ENCODE measurements around the gene MOB1B.
"Not testable (repeated sequence)": the region's sequence is repeated elsewhere in the genome, so short reads cannot be mapped to it uniquely, and the experiment has no call there.

Gene MOB1B

GRCh38 chr4:71009086-71009485, 106.9 kb downstream of the MOB1B start:
- no peak for TF ChIP-seq CTCF (IDR thresholded peaks at IDR 0.05; ENCODE audit: low read depth, low read length)
- H3K4me3 ChIP-seq (replicated peaks in 1 of 2; ENCODE audit: low read depth in 2 of 2, low read length in 2 of 2) = no peak overlapping the region
- DNase-seq (ENCODE audit: low read depth in 2 of 2) = peak in 1 of 2 donors; percentile 61

- H3K4me3 ChIP-seq (replicated peaks in 1 of 2; ENCODE audit: low read depth in 2 of 2, low read length in 2 of 2) = no peak overlapping the region
- TF ChIP-seq CTCF (IDR thresholded peaks at IDR 0.05; ENCODE audit: low read depth, low read length) = peak; percentile 56
- DNase-seq (ENCODE audit: low read depth in 2 of 2) = peak; percentile 64 to 70
These were observed 107.9 kb downstream of the MOB1B start for GRCh38 chr4:71009890-71010588.

GRCh38 chr4:71011451-71011850, 109.3 kb downstream of the MOB1B start:
- H3K4me3 ChIP-seq (replicated peaks in 1 of 2; ENCODE audit: low read depth in 2 of 2, low read length in 2 of 2) = no peak overlapping the region
- TF ChIP-seq CTCF (IDR thresholded peaks at IDR 0.05; ENCODE audit: low read depth, low read length) = no peak
- DNase-seq (ENCODE audit: low read depth in 2 of 2) = no peak

GRCh38 chr4:71017391-71017790, 115.2 kb downstream of the MOB1B start:
- DNase-seq (ENCODE audit: low read depth in 2 of 2) = not testable (repeated sequence)

GRCh38 chr4:71020611-71021010, 118.4 kb downstream of the MOB1B start:
- TF ChIP-seq CTCF (IDR thresholded peaks at IDR 0.05; ENCODE audit: low read depth, low read length) = no peak
- DNase-seq (ENCODE audit: low read depth in 2 of 2) = peak; percentile 37 to 43
- no peak overlapping the region for H3K4me3 ChIP-seq (replicated peaks in 1 of 2; ENCODE audit: low read depth in 2 of 2, low read length in 2 of 2)

More at GRCh38 chr4:71017391-71017790, 115.2 kb downstream of the MOB1B start:
- not testable (repeated sequence) for H3K4me3 ChIP-seq (replicated peaks in 1 of 2; ENCODE audit: low read depth in 2 of 2, low read length in 2 of 2)

- DNase-seq (ENCODE audit: low read depth in 2 of 2) = peak in 1 of 2 donors; percentile 5
- TF ChIP-seq CTCF (IDR thresholded peaks at IDR 0.05; ENCODE audit: low read depth, low read length) = no peak
- no peak overlapping the region for H3K4me3 ChIP-seq (replicated peaks in 1 of 2; ENCODE audit: low read depth in 2 of 2, low read length in 2 of 2)
These were observed 123.5 kb downstream of the MOB1B start for GRCh38 chr4:71025654-71026053.

- no peak for TF ChIP-seq CTCF (IDR thresholded peaks at IDR 0.05; ENCODE audit: low read depth, low read length)
- DNase-seq (ENCODE audit: low read depth in 2 of 2) = peak; percentile 68 to 88
These were observed 123.9 kb downstream of the MOB1B start for GRCh38 chr4:71026086-71026485.

More at GRCh38 chr4:71026086-71026485, 123.9 kb downstream of the MOB1B start:
- no peak overlapping the region for H3K4me3 ChIP-seq (replicated peaks in 1 of 2; ENCODE audit: low read depth in 2 of 2, low read length in 2 of 2)

Data from cardiac fibroblast (primary cell).